Vagina (tissue), 2 donors: ENCODE results near the gene FBXL20.

Experiments used
- POLR2A ChIP-seq, 2 donors: fragments of 450-650 bp; IDR thresholded peaks; one replicate each; pipeline ENCODE4 v1.6.1; 2017; ENCODE audit warnings: antibody characterized with exemption in 2 of 2, mild to moderate bottlenecking in 2 of 2, moderate library complexity in 2 of 2
- TF ChIP-seq, protein P1 (sequence below), 3 experiments: fragments of 450-650 bp in 2 of 3; fragments of 200-600 bp in 1 of 3; sonication (generic) in 1 of 3; IDR thresholded peaks; one replicate each; pipeline ENCODE4 v1.5.1; 2017 to 2019; ENCODE audit warnings: antibody characterized with exemption in 3 of 3, mild to moderate bottlenecking in 2 of 3, moderate library complexity in 2 of 3

DNA sequence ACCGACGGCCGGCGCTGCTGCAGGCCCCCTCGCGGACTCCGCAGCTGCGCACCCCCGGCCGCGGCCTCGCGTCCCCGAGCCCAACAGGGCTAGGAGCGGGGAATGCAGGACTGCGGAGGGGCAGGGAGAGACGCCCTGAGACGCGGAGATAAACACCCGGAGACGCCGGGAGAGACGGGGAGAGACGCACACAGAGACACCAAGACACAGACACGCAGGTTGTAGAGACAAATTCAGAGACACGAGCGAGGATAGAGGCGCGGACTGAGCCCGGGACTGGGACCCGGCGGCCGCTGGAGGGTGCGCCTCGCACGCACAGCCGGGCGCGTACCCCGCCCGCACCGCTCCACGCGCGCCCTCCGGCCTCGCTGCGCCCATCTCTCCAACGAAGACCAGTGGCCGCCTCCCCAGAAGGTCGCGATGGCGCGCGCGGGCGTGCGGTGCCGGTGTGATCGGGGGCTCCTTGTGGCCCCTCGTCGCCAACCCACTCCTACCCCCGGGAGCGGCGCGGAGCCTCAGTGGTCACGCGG, 176.6 kb downstream of the FBXL20 start:
- TF ChIP-seq, protein P1, sequence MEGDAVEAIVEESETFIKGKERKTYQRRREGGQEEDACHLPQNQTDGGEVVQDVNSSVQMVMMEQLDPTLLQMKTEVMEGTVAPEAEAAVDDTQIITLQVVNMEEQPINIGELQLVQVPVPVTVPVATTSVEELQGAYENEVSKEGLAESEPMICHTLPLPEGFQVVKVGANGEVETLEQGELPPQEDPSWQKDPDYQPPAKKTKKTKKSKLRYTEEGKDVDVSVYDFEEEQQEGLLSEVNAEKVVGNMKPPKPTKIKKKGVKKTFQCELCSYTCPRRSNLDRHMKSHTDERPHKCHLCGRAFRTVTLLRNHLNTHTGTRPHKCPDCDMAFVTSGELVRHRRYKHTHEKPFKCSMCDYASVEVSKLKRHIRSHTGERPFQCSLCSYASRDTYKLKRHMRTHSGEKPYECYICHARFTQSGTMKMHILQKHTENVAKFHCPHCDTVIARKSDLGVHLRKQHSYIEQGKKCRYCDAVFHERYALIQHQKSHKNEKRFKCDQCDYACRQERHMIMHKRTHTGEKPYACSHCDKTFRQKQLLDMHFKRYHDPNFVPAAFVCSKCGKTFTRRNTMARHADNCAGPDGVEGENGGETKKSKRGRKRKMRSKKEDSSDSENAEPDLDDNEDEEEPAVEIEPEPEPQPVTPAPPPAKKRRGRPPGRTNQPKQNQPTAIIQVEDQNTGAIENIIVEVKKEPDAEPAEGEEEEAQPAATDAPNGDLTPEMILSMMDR (IDR thresholded peaks at IDR 0.05): no peak
- no peak for TF ChIP-seq POLR2A (IDR thresholded peaks at IDR 0.05)
